Skeletal muscle tissue (tissue), 4 donors: Measurements from ENCODE around the gene BCAS4. TPM values are rescaled to one million over a fixed set of nuclear protein-coding genes. Genes with fewer than 3 reads are reported as not detected.
"Not testable (repeated sequence)": the region's sequence is repeated elsewhere in the genome, so short reads cannot be mapped to it uniquely, and the experiment has no call there.

ENCODE experiments used
- H3K27ac ChIP-seq: one replicate; pipeline ENCODE4 v1.7.0; 2013; ENCODE audit warnings: mild to moderate bottlenecking, low read depth, low read length, inconsistent platforms
- H3K27me3 ChIP-seq, 3 donors: one replicate each; pipeline ENCODE4 v1.7.0; 2013; ENCODE audit warnings: low read length in 3 of 3; ENCODE audit not compliant: control insufficient read depth in 3 of 3, insufficient read depth in 3 of 3
- H3K36me3 ChIP-seq, 3 donors: one replicate each; pipeline ENCODE4 v1.7.0; 2013; ENCODE audit warnings: low read length in 3 of 3; ENCODE audit not compliant: control insufficient read depth in 3 of 3, insufficient read depth in 3 of 3
- H3K4me1 ChIP-seq, 3 donors: one replicate each; pipeline ENCODE4 v1.7.0; 2013; ENCODE audit warnings: low read length in 3 of 3, mild to moderate bottlenecking in 3 of 3; ENCODE audit not compliant: control insufficient read depth in 3 of 3, insufficient read depth in 3 of 3
- H3K4me3 ChIP-seq, 3 donors: one replicate each; pipeline ENCODE4 v1.7.0; 2013; ENCODE audit warnings: low read length in 3 of 3
- H3K9ac ChIP-seq, 3 donors: one replicate each; pipeline ENCODE4 v1.7.0; 2013; ENCODE audit warnings: low read length in 3 of 3, mild to moderate bottlenecking in 3 of 3, moderate library complexity in 2 of 3, low read depth in 1 of 3
- H3K9me3 ChIP-seq, 3 donors: one replicate each; pipeline ENCODE4 v1.7.0; 2013; ENCODE audit warnings: low read length in 3 of 3; ENCODE audit not compliant: control insufficient read depth in 3 of 3
- total RNA-seq: library from RNA; depleted of rRNA; stranded (reverse); fragments of >200 nt; gene quantifications from one replicate; pipeline ENCODE4 v1.2.3, GENCODE V29; 2014
- donor health status: Osteomylitis.

The BCAS4 gene
- total RNA-seq, 1 donor from 2014 or later: 1.0 TPM

- Histone ChIP-seq H3K4me1 (peaks cover 7 to 21% (median 12%) of the 10 kb centered on the region in 3 donors), H3K36me3 (no peaks in the 10 kb centered on the region), H3K9me3 (no peaks in the 10 kb centered on the region), H3K4me3 (no peak overlapping the region), H3K9ac (no peak overlapping the region), H3K27me3 (no peaks in the 10 kb centered on the region), H3K27ac (no peak overlapping the region)
These were observed 35.9 kb upstream of the BCAS4 start for GRCh38 chr20:50758992-50759391.

- Histone ChIP-seq H3K4me1 (peaks cover 7 to 21% (median 12%) of the 10 kb centered on the region in 3 donors), H3K27ac (no peak overlapping the region), H3K36me3 (no peaks in the 10 kb centered on the region), H3K9ac (no peak overlapping the region), H3K4me3 (no peak overlapping the region), H3K27me3 (no peaks in the 10 kb centered on the region), H3K9me3 (no peaks in the 10 kb centered on the region)
These were observed 35.2 kb upstream of the BCAS4 start for GRCh38 chr20:50759678-50760077.

GRCh38 chr20:50762045-50762422 lies 32.8 kb upstream of the BCAS4 start:
- H3K36me3 ChIP-seq: no peaks in the 10 kb centered on the region
- peaks cover 7 to 21% (median 12%) of the 10 kb centered on the region in 3 donors for H3K4me1 ChIP-seq
- H3K27me3 ChIP-seq: no peaks in the 10 kb centered on the region
- H3K9me3 ChIP-seq: no peaks in the 10 kb centered on the region
- no peak overlapping the region for H3K27ac ChIP-seq
- no peak overlapping the region for H3K9ac ChIP-seq
- no peak overlapping the region for H3K4me3 ChIP-seq

- Histone ChIP-seq H3K9ac (no peak overlapping the region), H3K4me3 (no peak overlapping the region), H3K4me1 (peaks cover 7 to 21% (median 12%) of the 10 kb centered on the region in 3 donors), H3K9me3 (no peaks in the 10 kb centered on the region), H3K27me3 (no peaks in the 10 kb centered on the region), H3K27ac (peak overlapping the region; percentile 57), H3K36me3 (no peaks in the 10 kb centered on the region)
These were observed 32.2 kb upstream of the BCAS4 start for GRCh38 chr20:50762435-50763220.

- H3K9me3 ChIP-seq, H3K4me3 ChIP-seq, H3K27ac ChIP-seq, H3K27me3 ChIP-seq, H3K36me3 ChIP-seq, H3K9ac ChIP-seq: not testable (repeated sequence)
- H3K4me1 ChIP-seq: peaks cover 7 to 21% (median 12%) of the 10 kb centered on the region in 3 donors
These were observed 31.1 kb upstream of the BCAS4 start for GRCh38 chr20:50763550-50764458.

- not testable (repeated sequence) for H3K27ac ChIP-seq, H3K9ac ChIP-seq, H3K36me3 ChIP-seq, H3K9me3 ChIP-seq, H3K4me3 ChIP-seq, H3K27me3 ChIP-seq
- H3K4me1 ChIP-seq: peaks cover 7 to 21% (median 12%) of the 10 kb centered on the region in 3 donors
These were observed 29.6 kb upstream of the BCAS4 start for GRCh38 chr20:50765251-50765650.

GRCh38 chr20:50765674-50766073 lies 29.2 kb upstream of the BCAS4 start:
- H3K27me3 ChIP-seq: no peaks in the 10 kb centered on the region
- no peaks in the 10 kb centered on the region for H3K36me3 ChIP-seq
- H3K9me3 ChIP-seq: no peaks in the 10 kb centered on the region
- peaks cover 7 to 21% (median 12%) of the 10 kb centered on the region in 3 donors for H3K4me1 ChIP-seq
- no peak overlapping the region for H3K9ac ChIP-seq
- H3K4me3 ChIP-seq: no peak overlapping the region
- H3K27ac ChIP-seq: no peak overlapping the region

GRCh38 chr20:50766955-50767809 lies 27.7 kb upstream of the BCAS4 start:
- not testable (repeated sequence) for H3K4me3 ChIP-seq, H3K36me3 ChIP-seq, H3K27ac ChIP-seq, H3K9me3 ChIP-seq, H3K9ac ChIP-seq, H3K27me3 ChIP-seq
- H3K4me1 ChIP-seq: peaks cover 7 to 13% (median 8%) of the 10 kb centered on the region in 3 donors

GRCh38 chr20:50768991-50769390 lies 25.9 kb upstream of the BCAS4 start:
- H3K27me3 ChIP-seq, H3K4me1 ChIP-seq, H3K36me3 ChIP-seq, H3K9me3 ChIP-seq, H3K9ac ChIP-seq, H3K27ac ChIP-seq, H3K4me3 ChIP-seq: not testable (repeated sequence)
